ENCODE data around the gene CTNNA3.
A peak's percentile ranks its signal among the peaks of the same experiment; 100 is the strongest.

CTNNA3 gene

DNA sequence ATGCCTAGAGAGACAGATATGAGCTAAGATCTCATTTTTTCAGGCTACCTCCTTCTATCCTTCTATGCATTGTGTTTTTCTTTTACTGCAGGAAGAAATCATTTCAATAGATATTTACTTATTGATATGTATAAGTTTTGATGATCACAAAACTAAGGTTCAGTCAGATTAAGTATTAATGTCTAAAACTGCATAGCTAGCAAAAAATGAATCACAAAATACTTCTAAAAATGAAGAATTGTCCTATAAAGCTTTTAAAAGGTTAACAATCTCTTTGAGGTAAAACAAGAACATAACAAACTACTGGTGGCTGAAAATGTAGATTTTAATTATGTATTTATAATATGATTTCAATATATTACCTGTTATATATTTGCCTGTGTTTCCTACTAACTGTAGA is 1403.1 kb downstream of the CTNNA3 start:
- no peak for DNase-seq (ENCODE audit: low read depth)

GRCh38 chr10:66292456-66292855 is 1403.5 kb downstream of the CTNNA3 start:
- no peak for DNase-seq (ENCODE audit: low read depth)

GRCh38 chr10:66291133-66291532 is 1404.9 kb downstream of the CTNNA3 start:
- DNase-seq (ENCODE audit: low read depth): no peak

DNA sequence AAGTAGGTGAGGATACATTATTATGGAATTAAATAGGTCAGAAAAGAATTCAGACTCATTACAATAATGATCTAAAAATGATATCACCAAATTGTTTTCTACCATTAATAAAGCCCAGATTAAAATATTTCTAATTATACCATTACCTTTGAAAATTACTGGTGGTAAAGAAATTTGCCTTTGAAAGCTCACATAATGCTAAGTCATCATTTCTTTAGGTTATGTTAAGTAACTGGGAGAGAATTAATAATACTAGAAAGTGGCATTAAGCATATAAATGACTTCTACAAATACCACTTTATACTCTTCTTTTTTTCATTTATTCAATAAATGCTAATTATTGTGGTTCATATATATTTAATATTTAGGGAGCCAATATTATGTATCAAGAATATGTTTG is 1411.4 kb downstream of the CTNNA3 start:
- no peak for DNase-seq (ENCODE audit: low read depth)

- no peak for DNase-seq (ENCODE audit: low read depth)
Measured at GRCh38 chr10:66283874-66284464, 1412.0 kb downstream of the CTNNA3 start.

DNA sequence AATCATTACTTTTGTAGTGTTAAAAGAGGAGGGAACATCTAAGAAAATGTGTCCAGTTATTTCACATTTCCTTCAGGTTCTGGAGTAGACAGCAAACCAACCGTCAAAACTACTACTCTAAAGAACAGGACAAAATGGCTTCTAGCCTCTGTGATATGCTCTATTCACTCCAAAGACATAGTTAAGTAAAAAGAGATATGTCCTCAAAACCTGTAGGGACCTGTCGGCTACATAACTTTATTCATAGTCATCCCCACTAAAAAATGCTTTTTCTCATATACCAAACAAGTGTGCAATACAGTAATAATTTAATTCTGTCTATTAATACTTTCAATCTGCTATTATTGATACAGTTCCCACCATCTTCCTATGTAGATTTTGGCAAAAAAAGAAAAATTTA is 1412.9 kb downstream of the CTNNA3 start:
- no peak for DNase-seq (ENCODE audit: low read depth)

DNA sequence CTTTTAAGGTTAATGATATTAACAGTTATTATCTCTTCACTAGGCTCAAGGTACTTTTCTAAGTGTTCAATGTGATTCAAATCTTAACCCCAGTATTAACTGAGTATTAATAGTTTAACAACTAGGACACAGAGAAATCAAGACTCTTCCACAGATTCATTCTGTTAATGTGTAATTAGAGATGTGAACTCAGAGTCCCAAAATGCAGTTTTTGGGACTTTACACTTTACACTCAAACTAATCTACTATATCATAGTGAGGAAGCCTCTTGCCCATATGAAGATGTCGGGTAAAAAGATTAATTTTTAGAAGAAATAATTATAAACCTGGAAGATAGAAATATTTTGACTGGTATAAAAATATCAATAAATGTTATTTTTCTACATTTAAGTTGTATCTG is 1414.7 kb downstream of the CTNNA3 start:
- no peak for DNase-seq (ENCODE audit: low read depth)

DNA sequence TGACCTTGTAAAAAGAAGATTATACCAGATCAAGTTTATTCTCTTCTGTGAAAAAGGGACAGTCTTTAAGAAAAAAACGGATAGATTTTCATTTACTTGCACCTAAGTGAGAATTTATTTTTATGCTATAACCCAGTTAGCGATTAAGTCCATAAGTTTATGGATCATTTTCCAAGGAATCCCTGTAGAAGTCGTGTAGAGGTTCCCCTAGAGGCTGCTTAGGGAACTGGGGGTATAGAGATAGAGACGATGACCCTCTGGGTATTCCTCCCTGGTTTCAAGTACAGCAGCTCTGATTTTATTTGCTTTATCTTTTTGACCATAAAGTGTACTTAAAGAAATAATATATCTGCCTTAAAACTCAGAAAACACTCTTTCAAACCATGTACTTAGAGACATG is 1418.5 kb downstream of the CTNNA3 start:
- DNase-seq (ENCODE audit: low read depth): no peak

DNA sequence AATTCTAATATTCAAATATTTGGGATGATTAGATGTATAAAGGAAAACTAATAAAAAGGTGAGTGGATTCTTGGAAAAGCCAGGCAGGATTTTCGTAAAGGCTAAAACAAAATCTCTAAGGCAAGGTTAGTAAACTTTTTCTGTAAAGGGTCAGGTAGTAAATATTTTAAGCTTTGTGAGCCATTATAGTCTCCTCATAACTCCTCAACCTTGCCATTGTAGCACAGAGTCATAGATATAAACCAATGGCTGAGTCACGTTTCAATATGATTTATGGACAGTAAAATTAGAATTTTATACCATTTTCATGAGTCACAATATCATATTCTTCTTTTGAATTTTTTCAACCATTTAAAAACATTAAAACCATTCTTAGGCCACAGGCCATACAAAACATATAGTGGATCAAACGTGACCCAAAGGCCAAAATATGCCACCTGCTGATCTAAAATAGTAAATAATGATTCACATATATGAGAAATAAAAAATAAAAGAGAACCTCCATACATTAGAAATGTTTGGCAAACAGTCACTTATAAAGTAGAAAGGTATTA is 1422.0 kb downstream of the CTNNA3 start:
- DNase-seq (ENCODE audit: low read depth): no peak

DNA sequence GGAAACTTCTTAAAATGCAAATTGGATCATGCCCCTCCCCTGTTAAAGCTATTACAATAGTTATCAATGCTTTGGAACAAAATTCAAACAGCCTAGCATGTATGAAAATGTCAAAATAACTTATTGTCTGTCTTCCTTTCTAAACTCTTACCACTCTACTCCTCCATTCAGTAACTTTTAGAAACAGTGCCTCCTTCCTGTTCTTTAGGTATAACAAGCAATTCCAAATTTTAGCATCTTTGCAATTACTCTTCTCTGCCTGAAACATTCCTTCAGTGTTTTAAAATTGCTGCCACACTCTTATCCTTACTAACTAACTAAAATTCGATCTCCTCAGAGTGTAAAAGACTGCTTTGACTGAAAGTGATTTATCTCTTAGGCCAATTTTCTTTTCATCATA is 1430.6 kb downstream of the CTNNA3 start:
- DNase-seq (ENCODE audit: low read depth): no peak

- DNase-seq (ENCODE audit: low read depth): no peak
Measured at GRCh38 chr10:66259836-66260235, 1436.2 kb downstream of the CTNNA3 start.

DNA sequence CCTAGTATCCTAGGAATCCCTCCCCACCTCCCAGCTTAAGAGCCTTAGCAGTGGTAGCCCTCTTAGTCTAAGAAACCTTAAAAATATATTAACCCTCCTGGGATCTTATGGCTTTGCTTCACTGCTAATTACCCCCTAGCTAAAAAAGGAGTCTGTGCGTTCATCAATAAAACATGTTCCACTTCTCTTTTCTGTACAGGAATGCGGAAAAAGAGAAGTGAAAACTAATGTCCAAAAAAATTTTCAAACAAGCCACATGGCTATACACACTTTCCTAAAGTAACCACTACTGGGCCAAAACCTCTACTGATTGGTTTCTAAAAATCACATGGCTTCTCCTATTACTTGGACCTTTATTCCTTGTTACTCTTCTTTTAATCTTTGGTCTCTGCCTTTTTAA is 1437.3 kb downstream of the CTNNA3 start:
- DNase-seq (ENCODE audit: low read depth): no peak

GRCh38 chr10:66257801-66258200 is 1438.2 kb downstream of the CTNNA3 start:
- no peak for DNase-seq (ENCODE audit: low read depth)

DNA sequence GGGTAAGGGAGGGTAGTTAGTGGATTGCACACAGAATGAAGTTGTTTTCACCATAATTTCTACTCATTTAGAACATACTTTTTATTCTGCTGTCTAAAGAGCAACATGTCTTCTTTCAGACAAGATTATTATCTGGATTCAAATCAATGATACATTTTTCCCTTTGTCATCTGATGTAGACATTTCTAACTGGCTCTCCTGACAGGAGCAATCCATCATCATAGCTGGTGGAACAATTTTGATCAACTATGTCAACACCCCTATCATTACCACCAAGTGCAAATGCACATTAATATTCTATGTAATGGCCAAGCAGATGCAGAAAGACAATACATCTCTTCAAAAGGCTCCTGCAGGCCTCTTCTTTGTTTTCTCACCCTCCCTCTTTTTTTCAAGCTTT is 1443.0 kb downstream of the CTNNA3 start:
- no peak for DNase-seq (ENCODE audit: low read depth)

DNA sequence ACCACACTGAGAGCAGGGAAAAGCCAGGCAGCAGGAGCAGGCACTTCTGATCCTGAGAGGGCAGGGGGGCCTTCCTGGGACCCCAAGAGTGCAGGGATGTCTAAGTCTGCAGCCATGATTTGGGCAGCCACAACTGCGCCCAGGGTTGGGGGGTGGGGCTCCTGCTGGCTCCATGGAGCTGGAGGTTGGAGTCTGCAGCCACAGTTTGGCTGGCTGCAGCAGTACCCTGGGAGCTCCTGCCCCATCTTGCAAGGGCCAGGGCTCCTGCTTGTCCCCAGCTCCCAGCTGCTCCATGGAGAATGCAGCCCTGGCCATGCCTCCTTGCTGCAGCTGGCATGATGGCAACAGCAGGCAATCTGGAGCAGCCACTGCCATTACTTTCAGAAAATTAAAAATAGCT is 1449.8 kb downstream of the CTNNA3 start:
- DNase-seq (ENCODE audit: low read depth): no peak

DNA sequence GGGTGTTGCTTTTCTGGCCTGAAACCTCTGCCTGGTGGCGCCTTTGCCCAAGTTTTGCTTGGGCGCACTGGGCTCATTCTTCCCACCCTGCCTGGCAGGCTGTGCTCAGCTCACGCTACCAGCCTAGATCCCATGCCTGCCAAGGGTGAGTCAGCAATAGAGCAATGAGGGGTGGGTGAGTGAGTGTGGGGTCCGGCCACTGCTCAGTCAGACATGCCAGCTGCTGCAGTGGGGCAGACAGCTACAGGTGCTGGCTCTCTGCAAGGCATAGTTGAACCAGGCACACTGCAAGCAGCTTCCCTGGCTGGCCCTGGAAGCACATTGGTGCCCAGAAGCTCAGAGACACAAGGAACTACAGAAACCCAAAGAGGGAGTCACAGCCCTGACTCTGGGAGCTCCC is 1451.0 kb downstream of the CTNNA3 start:
- DNase-seq (ENCODE audit: low read depth): no peak

DNA sequence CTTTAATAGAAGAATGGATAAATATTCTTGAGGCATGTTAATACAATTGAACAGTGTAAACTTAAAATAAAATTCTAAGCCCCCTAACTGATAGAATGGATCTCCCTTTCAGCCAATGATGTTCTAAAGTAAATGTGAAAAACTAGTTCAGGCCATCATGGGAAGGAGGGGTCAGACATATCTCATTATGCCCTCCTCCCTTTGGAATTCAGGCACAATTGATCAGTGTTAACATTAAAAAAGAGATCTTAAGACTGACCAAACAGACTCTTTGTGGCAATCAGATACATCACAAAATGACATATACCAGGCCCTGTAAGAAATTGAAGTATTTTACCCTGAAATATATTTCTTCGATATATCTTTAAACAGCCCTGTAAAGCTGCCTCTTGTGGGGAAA is 1453.1 kb downstream of the CTNNA3 start:
- DNase-seq (ENCODE audit: low read depth): no peak

GRCh38 chr10:66239062-66239461 is 1456.9 kb downstream of the CTNNA3 start:
- no peak for DNase-seq (ENCODE audit: low read depth)

GRCh38 chr10:66238343-66238742 is 1457.7 kb downstream of the CTNNA3 start:
- DNase-seq (ENCODE audit: low read depth): no peak

DNA sequence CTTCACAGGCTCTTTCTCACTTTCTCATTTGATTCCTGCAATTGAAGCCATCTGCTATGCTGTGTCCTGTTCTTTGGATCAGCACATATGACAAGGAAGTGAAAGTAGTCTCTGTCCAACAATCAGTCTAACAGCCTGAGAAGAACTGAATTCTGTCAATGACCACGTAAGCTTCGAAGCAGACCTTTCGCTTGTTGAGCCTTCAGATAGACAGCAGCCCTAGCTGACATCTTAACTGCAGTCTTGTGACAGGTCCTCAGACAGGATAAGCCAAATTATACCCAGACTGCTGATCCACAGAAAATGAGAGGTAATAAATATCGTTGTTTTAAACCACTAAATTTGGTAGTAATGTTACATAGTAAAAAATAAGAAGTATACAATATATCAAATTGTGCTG is 1461.1 kb downstream of the CTNNA3 start:
- DNase-seq (ENCODE audit: low read depth): no peak

GRCh38 chr10:66228887-66229286 is 1467.1 kb downstream of the CTNNA3 start:
- DNase-seq (ENCODE audit: low read depth): no peak

GRCh38 chr10:66223656-66224055 is 1472.3 kb downstream of the CTNNA3 start:
- DNase-seq (ENCODE audit: low read depth): no peak

DNA sequence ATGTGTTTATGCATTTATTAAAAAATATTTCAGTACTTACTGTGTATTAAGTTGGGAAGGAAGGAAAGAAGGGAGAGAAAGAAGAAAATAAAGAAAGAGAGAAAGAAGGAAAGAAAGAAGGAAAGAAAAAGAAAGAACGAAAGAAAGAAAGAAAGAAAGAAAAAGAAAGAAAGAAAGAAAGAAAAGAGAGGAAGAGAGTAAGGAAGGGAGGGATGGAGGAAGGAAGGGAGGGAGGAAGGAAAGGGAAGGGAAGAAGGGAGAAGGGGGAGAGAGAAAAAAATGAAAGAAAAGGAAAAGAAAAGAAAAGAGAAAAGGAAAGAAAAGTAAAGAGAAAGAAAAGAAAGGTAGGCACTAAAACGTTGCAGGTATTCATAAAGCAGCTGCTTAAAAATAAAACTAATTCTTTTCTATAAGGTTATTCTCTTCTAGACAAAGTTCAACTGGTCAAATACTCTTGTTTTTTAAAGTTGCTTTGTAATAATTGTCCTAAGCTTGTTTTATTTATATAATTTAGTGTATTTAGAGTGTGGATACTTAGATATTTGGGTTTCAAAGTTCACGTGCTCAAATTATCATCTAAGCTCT is 1473.4 kb downstream of the CTNNA3 start:
- no peak for DNase-seq (ENCODE audit: low read depth)

DNA sequence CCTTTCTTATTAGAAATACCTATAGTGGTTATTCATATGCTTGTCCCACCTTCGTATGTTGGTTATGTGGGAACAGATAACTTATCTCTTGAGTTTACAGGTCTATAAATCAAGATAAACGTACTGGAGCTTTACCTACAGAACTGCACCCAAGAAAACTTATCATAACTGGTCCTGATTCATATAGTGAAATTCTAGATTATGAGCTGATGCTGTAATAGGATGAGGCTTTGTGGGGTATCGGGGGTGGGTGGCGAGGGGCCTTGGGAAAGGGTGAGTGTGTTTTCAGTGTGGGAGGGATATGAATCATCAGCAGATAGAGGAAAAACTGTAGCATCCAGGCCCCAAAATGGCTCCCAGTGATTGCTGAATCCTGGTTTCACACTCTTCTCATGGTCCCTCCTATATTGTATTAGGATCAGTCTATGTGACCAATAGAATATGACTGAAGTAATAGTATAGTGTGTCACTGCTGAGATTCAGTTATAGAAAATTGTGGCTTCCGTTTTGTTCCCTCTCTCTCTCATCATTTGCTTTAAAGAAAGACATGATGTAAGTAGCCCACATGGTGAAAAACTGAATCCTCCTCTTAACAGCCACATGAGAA is 1476.9 kb downstream of the CTNNA3 start:
- peak; percentile 3 for DNase-seq (ENCODE audit: low read depth)

All from iris pigment epithelial cell (primary cell).